HepG2 (cell line): ENCODE results near the gene JSRP1. TPM values are rescaled to one million over a fixed set of nuclear protein-coding genes. Genes with fewer than 3 reads are reported as not detected.
A peak's percentile ranks its signal among the peaks of the same experiment; 100 is the strongest.

Experiments
- ATF4 ChIP-seq, 2 experiments: fragments of 450-650 bp in 1 of 2; sonication (generic) in 1 of 2; formaldehyde crosslinking; IDR thresholded peaks; 2 replicates each; pipeline versions ENCODE4 v1.5.0 to v1.8.0; 2020 to 2022; ENCODE audit warnings: mild to moderate bottlenecking in 1 of 2, missing genetic modification reagents in 1 of 2
- EP300 ChIP-seq, 3 experiments: sonication (generic) in 1 of 3; formaldehyde crosslinking in 1 of 3; IDR thresholded peaks; 2 replicates each; pipeline versions ENCODE4 v1.5.1 to v1.6.1; 2011 to 2020; ENCODE audit warnings: low read depth in 2 of 3, low read length in 2 of 3, borderline replicate concordance in 1 of 3, improper control_type of control experiment in 1 of 3, mild to moderate bottlenecking in 1 of 3, missing genetic modification reagents in 1 of 3, moderate library complexity in 1 of 3
- GMEB1 ChIP-seq: sonication (generic); formaldehyde crosslinking; IDR thresholded peaks from 2 replicates; pipeline ENCODE4 v1.5.1; 2020; ENCODE audit warnings: missing genetic modification reagents, mild to moderate bottlenecking, borderline replicate concordance
- JARID2 ChIP-seq: sonication (generic); formaldehyde crosslinking; IDR thresholded peaks from 2 replicates; pipeline ENCODE4 v1.8.1; 2023; ENCODE audit warnings: missing genetic modification reagents, inconsistent platforms; ENCODE audit not compliant: insufficient replicate concordance
- KDM5A ChIP-seq: fragments of 200-600 bp; sonication (generic); IDR thresholded peaks from 2 replicates; pipeline ENCODE4 v1.7.0; 2018; ENCODE audit warnings: antibody characterized with exemption, mild to moderate bottlenecking, low read length, borderline replicate concordance
- KLF16 ChIP-seq, 2 experiments: sonication (generic) in 1 of 2; formaldehyde crosslinking in 1 of 2; IDR thresholded peaks; 2 replicates each; pipeline versions ENCODE4 v1.6.1 to v1.8.0; 2016 to 2023; ENCODE audit warnings: missing genetic modification reagents in 2 of 2, missing compliant biosample characterization in 1 of 2
- KLF6 ChIP-seq: IDR thresholded peaks from 2 replicates; pipeline ENCODE4 v1.8.0; 2016; ENCODE audit warnings: missing biosample characterization, missing genetic modification reagents
- MXD1 ChIP-seq: sonication (generic); formaldehyde crosslinking; IDR thresholded peaks from 2 replicates; pipeline ENCODE4 v1.4.0; 2020; ENCODE audit warnings: mild to moderate bottlenecking, missing genetic modification reagents
- POGK ChIP-seq: sonication (generic); formaldehyde crosslinking; conservative IDR thresholded peaks from 2 replicates; pipeline ENCODE4 v1.8.0; 2022; ENCODE audit warnings: mild to moderate bottlenecking, moderate library complexity, missing genetic modification reagents
- REL ChIP-seq: sonication (generic); formaldehyde crosslinking; conservative IDR thresholded peaks from 2 replicates; pipeline ENCODE4 v1.8.0; 2022; ENCODE audit warnings: mild to moderate bottlenecking, missing genetic modification reagents, moderate library complexity
- SMAD1 ChIP-seq: sonication (generic); formaldehyde crosslinking; IDR thresholded peaks from 2 replicates; pipeline ENCODE4 v1.4.0; 2020; ENCODE audit warnings: missing genetic modification reagents, low read depth, mild to moderate bottlenecking, borderline replicate concordance
- ZFY ChIP-seq: sonication (generic); formaldehyde crosslinking; IDR thresholded peaks from 2 replicates; pipeline ENCODE4 v1.4.0; 2020; ENCODE audit warnings: missing genetic modification reagents
- ZNF232 ChIP-seq: sonication (generic); formaldehyde crosslinking; IDR thresholded peaks from 2 replicates; pipeline ENCODE4 v1.4.0; 2020; ENCODE audit warnings: missing genetic modification reagents, borderline replicate concordance
- ZNF530 ChIP-seq: sonication (generic); formaldehyde crosslinking; IDR thresholded peaks from 2 replicates; pipeline ENCODE4 v1.5.0; 2020; ENCODE audit warnings: low read depth, mild to moderate bottlenecking, missing genetic modification reagents
- ZNF605 ChIP-seq: sonication (generic); formaldehyde crosslinking; IDR thresholded peaks from 2 replicates; pipeline ENCODE4 v1.8.0; 2022; ENCODE audit warnings: mild to moderate bottlenecking, missing genetic modification reagents
- ZNF891 ChIP-seq: sonication (generic); formaldehyde crosslinking; IDR thresholded peaks from 2 replicates; pipeline ENCODE4 v1.5.0; 2020; ENCODE audit warnings: mild to moderate bottlenecking, missing genetic modification reagents
- ZUFSP ChIP-seq: sonication (generic); formaldehyde crosslinking; IDR thresholded peaks from 2 replicates; pipeline ENCODE4 v1.9.0; 2021; ENCODE audit warnings: missing genetic modification reagents, mild to moderate bottlenecking, borderline replicate concordance
- polyA plus RNA-seq, 8 experiments: library from polyadenylated mRNA; depleted of rRNA in 3 of 8; stranded (reverse) in 7 of 8; unstranded in 1 of 8; fragments of >200 nt; fragmentation: Illumina TruSeq in 4 of 8; extraction: Trizol in 4 of 8; gene quantifications; 2 replicates each; pipeline versions ENCODE4 v1.2.1 to v1.2.3, GENCODE V29; 2011 to 2016; ENCODE audit warnings: low read depth in 4 of 8, missing spikeins in 1 of 8, mixed read lengths in 1 of 8; ENCODE audit not compliant: insufficient read depth in 1 of 8
- total RNA-seq, 5 experiments: library from RNA; depleted of rRNA; stranded (reverse); fragments of >200 nt; fragmentation: Illumina TruSeq; extraction: Trizol; gene quantifications; 2 replicates each; pipeline ENCODE4 v1.2.3, GENCODE V29; 2016; ENCODE audit warnings: low read depth in 1 of 5

JSRP1 gene
- total and polyA plus RNA-seq, 2 of the 13 experiments (the other 11 are each of a cell fraction or from before 2014, with no cell fraction given): 0.16 to 0.38 TPM

GRCh38 chr19:2273356-2274184 lies 17.4 kb upstream of the JSRP1 start (continued):
- TF ChIP-seq MXD1 (peak; percentile 62), SMAD1 (no peak), ZNF232 (no peak), REL (CRISPR knock-in tag) (0 out of 2 replicates have a peak, but pooled peaks have one; percentile 25), JARID2 (peak; percentile 45), KLF16 (CRISPR knock-in tag; IDR thresholded peaks at IDR 0.05) (peak in 1 of 2 experiments; percentile 75; a peak in 1 of 4 replicates), EP300 (IDR thresholded peaks at IDR 0.05; ENCODE audit: low read depth in 2 of 2, low read length in 2 of 2) (no peak), EP300 (CRISPR knock-in tag; IDR thresholded peaks at IDR 0.05; ENCODE audit: borderline replicate concordance) (no peak), ZFY (CRISPR knock-in tag) (peak; percentile 60; the same call in 1 of the 2 replicates), ZUFSP (CRISPR knock-in tag) (no peak), POGK (0 out of 2 replicates have a peak, but pooled peaks have one; percentile 67), KLF6 (CRISPR knock-in tag) (peak; percentile 46; the same call in 1 of the 2 replicates), ZNF605 (CRISPR knock-in tag) (no peak; the same call in 1 of the 2 replicates), KDM5A (peak; percentile 41; the same call in 1 of the 2 replicates), ZNF891 (peak; percentile 38; the same call in 1 of the 2 replicates), ATF4 (CRISPR knock-in tag; IDR thresholded peaks at IDR 0.05) (peak in 1 of 2 experiments; percentile 59; a peak in 1 of 4 replicates), GMEB1 (CRISPR knock-in tag) (peak; percentile 79), ZNF530 (CRISPR knock-in tag) (no peak)
